ENCODE measurements around the gene RAB6B. TPM values are rescaled to one million over a fixed set of nuclear protein-coding genes. Genes with fewer than 3 reads are reported as not detected.

RAB6B gene
- total RNA-seq, 1 experiment from 2014 or later, result 0.86 TPM

GRCh38 chr3:133877221-133877620 is 18.5 kb downstream of the RAB6B start:
- DNase-seq (ENCODE audit: low spot score), result no peak
- POLR2A ChIA-PET (ENCODE audit: low non-redundant PET), result no interaction called here
- no peaks in the 10 kb centered on the region for H3K36me3 ChIP-seq (ENCODE audit: insufficient read depth, low read length, poor library complexity, severe bottlenecking)
- no TSS peak for BruUV-seq (replicated peaks)
- intact Hi-C loops (cut with micrococcal nuclease; ENCODE audit: unreplicated experiment), result no loop called here
- H3K27ac ChIP-seq (ENCODE audit: low read depth, low read length, poor library complexity, severe bottlenecking), result no peak overlapping the region
- H3K4me3 ChIP-seq (ENCODE audit: low read depth, low read length, poor library complexity, severe bottlenecking), result no peak overlapping the region
- no peaks in the 10 kb centered on the region for H3K4me1 ChIP-seq (ENCODE audit: insufficient read depth, low read length, poor library complexity, severe bottlenecking)
- CTCF ChIA-PET, result no interaction called here
- H3K27me3 ChIP-seq (replicated peaks; ENCODE audit: insufficient read depth, low read depth, low read length, poor library complexity), result peaks cover 24% of the 10 kb centered on the region
- no peaks in the 10 kb centered on the region for H3K9me3 ChIP-seq (ENCODE audit: low read depth, low read length, poor library complexity, severe bottlenecking)
- TF ChIP-seq EZH2 (IDR thresholded peaks at IDR 0.05; ENCODE audit: borderline replicate concordance, low read depth, low read length, poor library complexity, severe bottlenecking) (no peak), CTCF (conservative IDR thresholded peaks at IDR 0.05; ENCODE audit: low read depth, low read length) (no peak)

GRCh38 chr3:133874761-133875438 is 20.8 kb downstream of the RAB6B start:
- BruUV-seq (replicated peaks), result no TSS peak
- no peaks in the 10 kb centered on the region for H3K9me3 ChIP-seq (ENCODE audit: low read depth, low read length, poor library complexity, severe bottlenecking)
- ChIA-PET POLR2A (ENCODE audit: low non-redundant PET) (no interaction called here), CTCF (no interaction called here)
- intact Hi-C loops (cut with micrococcal nuclease; ENCODE audit: unreplicated experiment), result no loop called here
- H3K36me3 ChIP-seq (ENCODE audit: insufficient read depth, low read length, poor library complexity, severe bottlenecking), result no peaks in the 10 kb centered on the region
- no peak overlapping the region for H3K27ac ChIP-seq (ENCODE audit: low read depth, low read length, poor library complexity, severe bottlenecking)
- no peak for TF ChIP-seq CTCF (conservative IDR thresholded peaks at IDR 0.05; ENCODE audit: low read depth, low read length)
- TF ChIP-seq EZH2 (IDR thresholded peaks at IDR 0.05; ENCODE audit: borderline replicate concordance, low read depth, low read length, poor library complexity, severe bottlenecking), result no peak
- peaks cover 24% of the 10 kb centered on the region for H3K27me3 ChIP-seq (replicated peaks; ENCODE audit: insufficient read depth, low read depth, low read length, poor library complexity)
- DNase-seq (ENCODE audit: low spot score), result no peak
- no peak overlapping the region for H3K4me3 ChIP-seq (ENCODE audit: low read depth, low read length, poor library complexity, severe bottlenecking)
- H3K4me1 ChIP-seq (ENCODE audit: insufficient read depth, low read length, poor library complexity, severe bottlenecking), result no peaks in the 10 kb centered on the region

- Histone ChIP-seq H3K27ac (ENCODE audit: low read depth, low read length, poor library complexity, severe bottlenecking) (no peak overlapping the region), H3K9me3 (ENCODE audit: low read depth, low read length, poor library complexity, severe bottlenecking) (no peaks in the 10 kb centered on the region), H3K4me1 (ENCODE audit: insufficient read depth, low read length, poor library complexity, severe bottlenecking) (no peaks in the 10 kb centered on the region), H3K4me3 (ENCODE audit: low read depth, low read length, poor library complexity, severe bottlenecking) (no peak overlapping the region), H3K27me3 (replicated peaks; ENCODE audit: insufficient read depth, low read depth, low read length, poor library complexity) (peaks cover 20% of the 10 kb centered on the region), H3K36me3 (ENCODE audit: insufficient read depth, low read length, poor library complexity, severe bottlenecking) (no peaks in the 10 kb centered on the region)
- DNase-seq (ENCODE audit: low spot score), result no peak
- no TSS peak for BruUV-seq (replicated peaks)
- TF ChIP-seq EZH2 (IDR thresholded peaks at IDR 0.05; ENCODE audit: borderline replicate concordance, low read depth, low read length, poor library complexity, severe bottlenecking) (no peak), CTCF (conservative IDR thresholded peaks at IDR 0.05; ENCODE audit: low read depth, low read length) (no peak)
- CTCF ChIA-PET, result no interaction called here
- POLR2A ChIA-PET (ENCODE audit: low non-redundant PET), result no interaction called here
- intact Hi-C loops (cut with micrococcal nuclease; ENCODE audit: unreplicated experiment), result no loop called here
These were observed 21.3 kb downstream of the RAB6B start for GRCh38 chr3:133874344-133874743.
